GM19240 (cell line): Measurements from ENCODE around the gene ARHGAP26.
"Not testable (repeated sequence)": the region's sequence is repeated elsewhere in the genome, so short reads cannot be mapped to it uniquely, and the experiment has no call there.

Experiments used
- DNase-seq: peaks from one replicate; pipeline ENCODE4 v3.0.0; 2011; ENCODE audit warnings: low spot score; ENCODE audit not compliant: insufficient read length

Gene ARHGAP26

DNA sequence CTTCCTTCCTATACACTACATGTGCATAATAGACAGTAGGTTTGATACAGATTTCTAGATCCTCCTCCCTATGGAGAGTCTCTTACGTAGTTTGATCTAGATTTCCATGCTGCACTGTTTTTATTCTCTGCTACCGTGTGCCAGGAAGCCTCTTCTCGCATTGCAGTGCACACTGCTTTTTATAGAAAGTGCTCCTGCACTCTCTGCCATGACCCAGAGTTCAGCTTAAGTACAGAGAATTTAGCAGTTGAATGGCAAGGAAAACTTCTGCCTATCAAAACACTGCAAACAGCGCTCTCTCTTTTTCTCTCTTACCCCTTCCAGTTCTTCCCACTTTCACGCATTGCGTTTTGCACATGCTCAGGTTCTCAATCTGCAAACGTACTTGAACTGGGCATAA is 187.4 kb downstream of the ARHGAP26 start:
- no peak for DNase-seq

- no peak for DNase-seq
Observed at GRCh38 chr5:142958944-142959682, 188.9 kb downstream of the ARHGAP26 start.

GRCh38 chr5:142959683-142960657 is 189.8 kb downstream of the ARHGAP26 start:
- DNase-seq = no peak

DNA sequence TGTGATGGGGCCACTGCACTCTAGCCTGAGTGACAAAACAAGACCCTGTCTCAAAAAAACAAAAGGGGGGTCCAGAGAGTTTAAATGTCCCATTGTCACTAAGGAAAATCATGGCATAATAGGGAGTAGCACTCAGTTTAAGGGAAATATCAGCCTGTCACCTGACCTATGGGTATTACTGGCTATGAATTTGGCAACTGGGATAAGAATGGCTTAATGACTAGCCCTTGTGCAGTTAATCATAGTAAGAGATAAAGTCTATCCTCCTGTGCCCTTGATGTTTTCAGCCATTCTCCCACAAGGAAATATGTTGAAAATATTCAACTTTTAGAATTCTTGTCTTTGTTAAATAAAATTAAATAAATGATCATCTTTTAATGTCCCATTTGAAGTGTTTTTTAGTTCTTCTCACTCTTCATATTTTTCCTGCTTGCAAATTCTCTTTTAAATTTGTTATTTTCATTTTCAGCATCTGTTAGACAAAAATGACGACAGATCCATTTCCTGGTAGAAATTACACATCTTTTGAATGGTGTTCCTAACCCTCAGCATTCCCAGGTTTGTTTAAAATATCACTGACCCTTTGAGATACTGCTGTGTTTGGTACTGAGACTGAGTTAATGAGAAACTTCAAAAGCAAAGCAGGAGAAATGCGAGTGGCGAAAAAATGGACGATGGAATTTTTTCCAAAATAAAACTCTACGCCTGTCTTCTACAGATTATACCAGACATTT is 191.4 kb downstream of the ARHGAP26 start:
- no peak for DNase-seq

DNA sequence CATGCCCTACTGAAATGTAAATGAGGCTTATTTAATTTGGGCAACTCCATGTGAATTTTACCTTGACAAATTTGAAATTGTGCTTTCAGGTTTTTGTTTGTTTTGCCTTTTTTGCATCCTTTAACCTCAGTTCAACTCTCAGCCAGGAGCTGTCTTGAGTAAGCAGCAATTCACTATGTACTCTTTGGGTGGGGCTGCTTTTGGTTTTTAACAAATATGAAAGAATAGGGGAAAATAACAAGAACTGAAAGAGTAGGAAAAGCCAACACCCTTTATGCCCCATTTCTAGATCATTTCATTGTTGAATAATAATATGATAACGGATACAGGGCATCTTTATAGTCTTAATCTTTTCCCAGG is 192.0 kb downstream of the ARHGAP26 start:
- no peak for DNase-seq

DNA sequence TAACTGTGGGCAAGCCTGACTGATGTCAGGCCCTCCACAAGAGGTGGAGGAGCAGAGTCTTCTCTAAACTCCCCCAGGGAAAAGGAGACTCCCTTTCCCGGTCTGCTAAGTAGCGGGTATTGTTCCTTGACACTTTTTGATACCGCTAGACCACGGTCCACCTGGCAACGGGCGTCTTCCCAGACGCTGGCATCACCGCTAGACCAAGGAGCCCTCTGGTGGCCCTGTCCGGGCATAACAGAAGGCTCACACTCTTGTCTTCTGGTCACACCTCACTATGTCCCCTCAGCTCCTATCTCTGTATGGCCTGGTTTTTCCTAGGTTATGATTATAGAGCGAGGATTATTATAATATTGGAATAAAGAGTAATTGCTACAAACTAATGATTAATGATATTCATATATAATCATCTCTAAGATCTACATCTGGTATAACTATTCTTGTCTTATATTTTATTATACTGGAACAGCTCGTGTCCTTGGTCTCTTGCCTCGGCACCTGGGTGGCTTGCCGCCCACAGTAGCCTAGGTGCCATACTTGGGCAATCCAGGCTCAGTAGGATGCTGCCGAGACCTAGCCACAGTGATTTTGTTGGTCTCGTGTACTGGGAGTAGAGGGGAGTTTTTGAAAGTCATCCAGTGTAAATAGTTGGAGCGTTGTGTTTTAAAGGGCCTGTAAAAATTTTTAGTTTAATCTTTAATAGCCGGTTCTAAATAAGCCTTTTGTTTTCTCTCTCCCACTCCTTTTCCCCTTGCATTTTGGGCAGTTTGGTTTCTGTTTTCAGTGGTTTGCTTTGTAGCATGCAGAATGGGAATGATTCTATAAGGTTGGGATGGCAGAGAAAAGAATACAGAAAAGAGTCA is 195.3 kb downstream of the ARHGAP26 start:
- not testable (repeated sequence) for DNase-seq

DNA sequence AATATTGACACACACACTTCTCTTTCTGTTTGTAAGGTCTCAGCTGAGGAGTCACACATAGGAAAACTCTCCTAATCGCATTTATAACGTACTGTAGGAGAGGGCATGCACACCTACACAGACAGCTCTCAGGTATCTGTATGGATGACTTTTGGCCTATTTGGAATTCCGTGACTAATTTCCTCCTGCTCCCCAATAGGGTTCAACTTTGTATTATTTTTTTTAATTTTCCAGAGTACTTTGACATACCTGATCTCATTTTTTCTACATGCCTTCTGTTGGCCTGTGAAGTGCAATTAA is 195.9 kb downstream of the ARHGAP26 start:
- DNase-seq = no peak

GRCh38 chr5:142969186-142969585 is 199.0 kb downstream of the ARHGAP26 start:
- no peak for DNase-seq

- DNase-seq = no peak
Observed at GRCh38 chr5:142969624-142970439, 199.7 kb downstream of the ARHGAP26 start.

DNA sequence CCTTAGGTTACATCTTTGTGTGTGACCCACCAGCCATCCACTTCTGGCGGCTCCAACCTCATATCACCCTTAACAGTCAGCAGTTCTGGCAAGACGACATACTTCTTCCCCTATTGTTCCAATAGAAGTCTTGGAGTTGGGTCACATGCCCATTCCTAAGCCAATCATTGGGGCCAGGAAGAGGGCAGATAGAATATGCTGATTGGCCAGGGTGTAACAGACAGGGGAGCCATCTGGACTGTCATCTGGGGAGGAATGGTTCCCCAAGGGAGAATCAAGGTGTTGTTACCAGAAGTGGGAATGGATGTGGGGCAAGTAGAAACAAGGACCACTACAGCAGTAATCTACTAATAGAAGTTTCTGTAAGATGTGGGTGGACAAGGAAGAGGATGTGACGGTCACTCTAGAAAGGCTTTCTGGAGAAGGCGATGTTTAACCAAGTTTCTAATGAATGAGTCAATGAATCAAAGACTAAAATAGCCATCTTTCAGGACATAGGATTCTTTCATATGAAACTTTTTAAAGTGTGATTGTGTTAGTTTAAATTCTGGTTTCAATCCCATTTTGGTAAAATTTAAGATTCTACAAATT is 200.4 kb downstream of the ARHGAP26 start:
- no peak for DNase-seq

- no peak for DNase-seq
Observed at GRCh38 chr5:142971303-142972013, 201.3 kb downstream of the ARHGAP26 start.

DNA sequence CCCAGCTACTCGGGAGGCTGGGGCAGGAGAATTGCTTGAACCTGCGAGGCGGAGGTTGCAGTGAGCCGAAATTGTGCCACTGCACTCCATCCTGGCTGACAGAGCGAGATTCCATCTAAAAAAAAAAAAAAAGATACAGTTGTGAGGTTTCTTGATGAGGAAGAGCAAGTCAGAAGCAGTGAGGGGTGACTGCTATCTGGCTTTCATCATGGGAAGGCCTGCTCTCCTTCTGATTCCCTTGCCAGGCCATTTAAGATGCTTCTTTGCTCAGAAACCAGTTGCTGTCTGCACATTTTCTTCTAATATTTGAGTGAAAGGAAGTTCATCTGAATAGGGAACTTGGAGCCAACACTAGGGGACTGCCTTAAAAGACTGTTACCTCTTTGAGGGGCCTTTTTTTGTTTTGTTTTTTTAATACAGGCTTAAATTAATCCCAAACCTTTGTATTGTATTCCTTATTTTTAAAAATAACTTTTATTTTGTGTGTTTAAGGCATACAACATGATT is 201.9 kb downstream of the ARHGAP26 start:
- no peak for DNase-seq

- DNase-seq = no peak
Observed at GRCh38 chr5:142973932-142974331, 203.8 kb downstream of the ARHGAP26 start.

DNA sequence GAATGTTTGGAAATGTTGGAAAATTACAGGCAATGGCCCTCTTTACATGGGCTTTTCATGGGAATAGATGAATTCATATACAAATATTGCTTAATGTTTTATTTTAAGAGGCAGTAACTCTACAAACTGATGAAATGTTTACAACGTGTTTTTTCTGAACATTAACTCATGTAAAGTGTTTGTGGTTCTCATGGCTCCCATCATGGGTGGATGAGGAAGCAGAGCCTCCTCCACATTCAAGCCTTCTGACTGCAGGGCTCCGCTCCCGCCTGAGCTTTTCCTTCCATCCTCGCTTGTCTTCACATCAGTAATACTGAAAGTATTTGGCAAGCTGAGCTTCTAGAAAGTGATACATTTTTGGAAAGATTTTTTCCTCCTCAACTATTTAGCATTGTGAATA is 204.2 kb downstream of the ARHGAP26 start:
- no peak for DNase-seq

GRCh38 chr5:142976861-142977260 is 206.7 kb downstream of the ARHGAP26 start:
- DNase-seq = no peak

DNA sequence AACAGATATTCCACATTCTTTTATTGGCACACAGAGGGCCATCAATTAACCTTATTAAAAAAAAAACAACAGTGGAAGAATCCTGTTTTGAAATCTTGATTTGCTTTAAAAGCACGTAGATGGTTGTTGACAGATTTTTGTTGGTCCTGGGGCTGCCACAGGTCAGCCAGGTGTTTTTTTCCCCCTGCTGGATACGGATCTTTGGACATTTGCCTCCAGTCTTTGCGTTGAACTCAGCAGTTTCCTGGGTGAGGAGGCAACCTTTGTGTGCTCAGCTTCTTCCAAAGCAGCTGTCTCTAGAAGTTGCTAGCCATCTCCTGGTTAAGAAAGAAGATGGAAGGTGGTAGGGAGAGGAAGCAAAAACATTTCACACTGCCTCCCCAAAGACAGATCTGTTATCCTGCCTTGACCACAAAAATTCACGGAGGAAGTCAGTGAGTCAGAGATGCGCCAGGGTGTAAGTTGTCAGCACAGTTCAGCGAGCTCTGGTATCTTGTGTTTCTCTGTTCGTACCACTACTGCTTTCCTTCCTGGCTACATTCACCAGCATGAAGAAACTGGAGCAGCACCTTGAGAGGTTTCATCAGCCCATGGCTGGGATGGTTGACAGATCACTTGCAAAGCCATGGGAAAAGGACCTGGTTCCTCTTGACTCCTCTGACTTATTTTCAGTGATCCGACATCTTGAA is 207.3 kb downstream of the ARHGAP26 start:
- no peak for DNase-seq

DNA sequence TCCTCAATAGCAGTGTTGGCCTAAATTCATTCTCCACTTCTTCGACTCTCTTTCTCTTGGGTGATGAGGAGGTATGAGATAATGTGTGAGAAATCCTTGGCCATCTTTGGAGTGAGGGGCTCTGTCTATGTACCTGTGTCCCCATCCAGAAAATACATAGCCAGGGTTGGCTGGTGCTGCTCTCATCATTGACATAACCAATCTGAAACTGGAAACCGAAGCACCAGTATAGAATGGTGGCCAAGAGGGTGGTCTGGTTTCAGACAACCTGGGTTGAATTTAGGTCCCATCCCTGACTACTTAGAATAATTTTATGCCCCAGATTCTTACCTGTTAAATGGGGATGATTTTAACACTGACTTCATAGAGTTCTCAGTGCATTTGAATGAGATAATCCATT is 208.1 kb downstream of the ARHGAP26 start:
- no peak for DNase-seq

DNA sequence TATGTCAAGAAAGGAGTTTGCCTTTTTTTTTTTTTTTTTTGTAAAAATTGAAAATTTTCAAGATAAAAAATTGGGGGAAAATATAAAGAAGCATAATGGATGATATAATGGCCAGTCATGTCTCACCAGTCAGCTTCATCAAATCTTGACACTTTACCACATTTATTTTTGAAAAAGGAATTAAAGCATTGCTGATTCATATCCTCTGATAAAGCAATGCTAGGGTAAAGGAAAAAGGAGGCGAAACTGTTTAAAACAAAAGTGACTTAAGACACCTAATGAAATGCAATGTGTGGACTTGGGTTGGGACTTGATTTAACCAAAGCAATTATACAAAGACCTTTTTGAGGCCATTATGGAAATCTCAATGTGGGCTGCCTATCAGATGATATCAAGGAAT is 208.5 kb downstream of the ARHGAP26 start:
- DNase-seq = no peak
